Smooth muscle cell of the pulmonary artery (primary cell): ENCODE measurements around the gene ZNF675. TPM values are rescaled to one million over a fixed set of nuclear protein-coding genes. Genes with fewer than 3 reads are reported as not detected.

Experiments used
- total RNA-seq: library from RNA; depleted of rRNA; stranded (reverse); fragments of >200 nt; gene quantifications from 2 replicates; pipeline ENCODE4 v1.2.3, GENCODE V29; 2014

Gene ZNF675
- total RNA-seq: 3.8 and 4.4 TPM in 2 replicates

DNA sequence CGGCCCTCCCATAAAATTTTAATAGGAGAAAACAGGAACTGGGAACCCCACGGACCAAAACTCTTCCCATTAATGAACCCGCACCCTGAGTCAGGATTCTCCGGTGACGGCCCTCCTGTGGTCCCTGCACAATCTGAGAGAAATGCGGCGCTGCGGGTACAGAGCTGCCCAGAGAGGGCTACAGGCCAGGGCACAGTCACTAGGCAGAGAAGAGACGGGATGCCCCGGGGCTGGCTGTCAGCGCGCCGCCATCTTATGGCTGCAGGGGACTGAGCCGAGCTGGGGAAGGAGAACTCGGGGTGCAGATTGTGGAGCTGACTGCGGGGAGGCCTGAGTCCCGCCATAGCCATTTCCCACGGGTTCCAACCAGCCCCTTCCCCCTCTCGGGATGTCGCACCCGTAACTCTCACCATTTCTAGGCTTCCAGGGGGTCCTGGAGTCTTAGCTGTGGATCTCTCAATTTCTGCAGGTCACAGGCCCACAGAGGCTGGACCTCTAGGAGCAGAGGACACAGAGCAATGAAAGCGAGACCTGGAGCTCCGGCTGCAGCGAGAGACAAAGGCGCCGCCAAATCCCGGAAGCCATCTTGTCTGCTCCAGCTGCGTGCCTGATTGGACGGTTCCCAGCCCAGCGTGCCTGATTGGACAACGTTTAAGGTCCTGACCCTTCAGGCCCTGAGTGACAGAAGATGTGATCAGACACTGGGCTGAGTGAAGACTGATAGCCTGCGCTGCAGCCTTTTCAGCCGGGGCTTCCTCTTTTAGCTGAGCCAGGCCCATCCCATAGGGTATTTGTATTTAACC, at the start of gene ZNF675:
ZNF675 (minus strand) TSS at position 592 of the 803 bp plus-strand sequence; CDS start at position 413, 179 bp downstream.

Other genes with a start within 250 kb of the ZNF675 start
- 0.39 and 0.43 TPM in 2 replicates for gene ZNF681, start 71.7 kb upstream of the ZNF675 start, total RNA-seq
- 1.4 and 2.2 TPM in 2 replicates for gene ZNF726, start 227.7 kb upstream of the ZNF675 start, total RNA-seq